ENCODE measurements around the gene TDRD9.
"Not testable (repeated sequence)": the region's sequence is repeated elsewhere in the genome, so short reads cannot be mapped to it uniquely, and the experiment has no call there.

TDRD9 gene

DNA sequence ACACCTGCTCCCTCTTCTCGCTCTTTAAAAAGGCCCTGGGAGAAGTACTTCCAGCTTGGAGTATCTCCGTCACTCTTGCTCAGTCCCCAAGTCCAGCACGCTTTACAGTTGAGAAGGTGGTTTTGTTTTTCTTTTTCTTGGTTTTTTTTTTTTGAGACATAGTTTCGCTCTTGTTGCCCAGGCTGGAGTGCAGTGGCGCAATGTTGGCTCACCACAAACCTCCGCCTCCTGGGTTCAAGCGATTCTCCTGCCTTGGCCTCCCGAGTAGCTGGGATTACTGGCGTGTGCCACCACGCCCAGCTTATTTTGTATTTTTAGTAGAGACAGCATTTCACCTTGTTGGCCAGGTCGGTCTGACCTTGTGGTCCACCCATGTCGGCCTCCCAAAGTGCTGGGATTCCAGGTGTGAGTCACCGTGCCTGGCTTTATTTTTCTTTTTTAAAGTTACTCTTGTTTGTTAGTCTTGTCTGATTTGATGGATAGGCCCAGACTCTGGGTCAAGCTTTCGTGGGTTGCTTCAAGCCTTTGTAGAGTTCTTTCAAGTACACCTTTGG is 1.9 kb downstream of the TDRD9 start:
- DNase-seq = no peak

DNA sequence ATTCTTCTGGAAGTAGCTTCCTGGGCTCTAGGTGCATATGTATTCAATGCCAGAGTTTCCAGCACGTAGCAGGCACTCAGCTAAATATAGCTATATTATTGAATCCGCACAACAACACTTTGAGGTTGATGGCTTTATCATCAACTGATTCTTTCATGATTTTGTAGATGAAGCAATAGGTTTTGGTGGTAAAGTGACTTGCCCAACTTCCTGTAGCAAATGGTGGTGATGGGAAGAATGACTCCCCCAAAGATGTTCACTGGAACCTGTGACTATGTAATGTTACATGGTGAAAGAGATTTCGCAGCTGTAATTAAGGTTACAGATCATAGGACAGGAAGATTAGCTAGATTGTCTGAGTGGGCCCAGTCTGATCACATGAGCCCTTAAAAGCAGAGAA is 3.2 kb downstream of the TDRD9 start:
- no peak for DNase-seq

- no peak for DNase-seq
Observed at GRCh38 chr14:103932791-103933490, 4.7 kb downstream of the TDRD9 start.

GRCh38 chr14:103935102-103935501 is 6.8 kb downstream of the TDRD9 start:
- no peak for DNase-seq

- DNase-seq = no peak
Observed at GRCh38 chr14:103941462-103941861, 13.2 kb downstream of the TDRD9 start.

GRCh38 chr14:103941973-103942736 is 13.9 kb downstream of the TDRD9 start, which contains the start of gene RD3L:
Gene RD3L (minus strand): TSS chr14:103942529. CDS start chr14:103941695, 834 bp downstream.
- DNase-seq = no peak

GRCh38 chr14:103943673-103944072 is 15.4 kb downstream of the TDRD9 start:
- DNase-seq = no peak

DNA sequence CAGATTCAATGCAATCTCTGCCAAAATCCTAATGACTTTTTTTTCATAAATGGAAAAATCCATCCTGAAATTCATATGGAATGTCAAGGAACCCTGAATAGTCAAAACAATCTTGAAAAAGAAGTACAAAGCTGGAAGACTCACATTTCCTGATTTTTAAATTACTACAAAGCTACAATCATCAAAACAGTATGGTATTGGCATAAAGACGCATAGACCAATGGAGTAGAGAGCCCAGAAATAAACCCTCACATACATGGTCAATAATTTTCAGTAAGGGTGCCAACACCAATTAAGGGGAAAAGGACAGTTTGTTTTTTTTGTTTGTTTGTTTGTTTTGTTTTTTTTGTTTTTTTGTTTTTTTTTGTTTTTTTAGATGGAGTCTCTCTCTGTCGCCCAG is 18.7 kb downstream of the TDRD9 start:
- no peak for DNase-seq

GRCh38 chr14:103948442-103948841 is 20.2 kb downstream of the TDRD9 start:
- DNase-seq = no peak

- no peak for DNase-seq
Observed at GRCh38 chr14:103949131-103949790, 21.0 kb downstream of the TDRD9 start.

DNA sequence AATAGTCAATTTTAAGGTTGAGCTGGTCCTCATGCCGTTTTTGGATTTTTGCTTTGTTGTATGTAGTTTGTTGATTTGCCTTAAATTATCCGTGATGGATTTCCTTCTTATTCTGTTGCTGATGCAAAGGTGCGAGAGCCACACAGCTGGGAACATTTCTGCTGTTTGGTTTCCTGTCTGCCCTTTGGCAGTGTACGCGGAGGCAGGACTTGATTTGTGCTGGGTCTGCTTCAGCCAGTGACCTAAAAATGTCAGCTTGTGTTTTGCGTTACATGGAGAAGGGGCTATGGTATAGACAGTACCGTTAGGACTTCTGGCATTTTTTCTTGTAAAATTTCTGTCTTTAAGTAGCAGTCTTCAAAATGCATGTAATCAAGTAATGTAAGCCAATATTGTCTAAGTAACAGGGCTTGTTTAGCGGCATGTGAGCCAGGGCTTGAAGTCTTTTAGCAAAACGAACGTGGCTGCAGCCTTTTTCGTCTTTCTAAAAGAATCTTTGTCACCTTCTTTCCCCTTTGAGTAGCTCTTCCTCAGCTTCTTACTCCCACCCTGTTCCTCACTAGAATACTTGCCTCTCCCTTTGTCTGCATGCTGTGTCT is 32.3 kb downstream of the TDRD9 start:
- DNase-seq = no peak

DNA sequence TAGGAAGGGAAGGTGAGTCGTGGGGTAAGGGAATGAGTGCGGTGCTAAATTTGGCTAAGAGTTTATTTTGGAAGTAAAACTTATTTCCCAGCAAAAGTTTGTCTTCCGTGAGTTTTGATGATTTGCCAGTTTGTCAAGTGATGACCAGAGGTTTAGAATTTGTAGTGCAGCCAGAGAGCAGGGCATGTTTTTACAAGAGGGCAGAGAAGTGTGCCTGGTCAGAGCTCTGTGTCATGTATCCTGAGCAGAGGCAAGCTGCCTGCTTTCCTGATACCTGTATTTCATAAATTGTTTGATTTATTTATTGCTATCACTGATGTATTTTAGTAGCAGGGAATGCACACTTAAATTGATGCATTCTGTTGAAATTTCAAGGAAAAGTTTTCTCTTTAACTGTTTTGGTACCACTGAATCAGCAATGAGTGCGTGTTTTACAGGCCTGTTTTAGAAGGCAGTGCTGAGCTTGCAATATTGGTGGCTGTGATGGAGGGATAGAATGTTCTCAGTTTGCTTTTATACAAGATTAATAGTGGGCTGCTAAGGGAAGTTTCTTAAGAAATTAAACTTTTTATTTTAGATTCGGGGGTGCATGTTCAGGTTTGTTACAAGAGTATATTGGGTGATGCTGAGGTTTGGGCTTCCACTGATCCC is 33.8 kb downstream of the TDRD9 start:
- DNase-seq = no peak

- no peak for DNase-seq
Observed at GRCh38 chr14:103966631-103967030, 38.4 kb downstream of the TDRD9 start.

- no peak for DNase-seq
Observed at GRCh38 chr14:103969961-103970360, 41.7 kb downstream of the TDRD9 start.

DNA sequence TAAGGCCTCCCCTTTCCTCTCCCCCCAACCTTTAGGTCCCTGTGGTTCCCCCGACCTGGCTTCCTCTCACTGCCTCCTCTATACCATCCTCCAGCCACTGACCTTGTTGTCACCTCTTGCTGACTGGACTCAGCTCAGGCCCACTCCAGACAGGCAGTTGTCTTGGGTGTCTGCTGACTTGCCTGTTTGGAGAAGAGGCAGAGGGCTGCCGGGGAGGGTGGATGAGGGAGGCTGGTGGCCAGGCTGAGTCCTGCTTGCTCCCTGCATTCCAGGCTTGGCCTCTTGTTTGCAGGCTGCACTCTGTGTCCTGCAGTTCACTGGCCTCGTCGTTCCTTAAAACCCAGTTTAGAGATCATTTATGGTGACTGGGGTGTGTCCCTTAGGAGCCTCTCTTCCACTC is 45.1 kb downstream of the TDRD9 start:
- DNase-seq = no peak

DNA sequence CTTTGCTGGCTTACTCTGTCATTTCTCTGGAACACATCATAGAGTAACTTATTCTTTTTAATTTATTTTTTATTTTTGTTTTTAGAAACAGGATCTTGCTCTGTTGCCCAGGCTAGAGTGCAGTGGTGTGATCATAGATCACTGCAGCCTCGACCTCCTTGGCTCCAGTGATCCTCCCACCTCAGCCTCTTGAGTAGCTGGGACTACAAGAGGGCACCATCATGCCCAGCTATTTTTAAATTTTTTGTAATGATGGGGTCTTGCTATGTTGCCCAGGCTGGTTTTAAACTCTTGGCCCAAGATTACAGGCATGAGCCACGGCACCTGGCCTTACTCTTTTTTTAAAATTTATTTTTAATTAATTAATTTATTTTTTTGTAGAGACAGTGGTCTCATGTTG is 46.3 kb downstream of the TDRD9 start:
- no peak for DNase-seq

DNA sequence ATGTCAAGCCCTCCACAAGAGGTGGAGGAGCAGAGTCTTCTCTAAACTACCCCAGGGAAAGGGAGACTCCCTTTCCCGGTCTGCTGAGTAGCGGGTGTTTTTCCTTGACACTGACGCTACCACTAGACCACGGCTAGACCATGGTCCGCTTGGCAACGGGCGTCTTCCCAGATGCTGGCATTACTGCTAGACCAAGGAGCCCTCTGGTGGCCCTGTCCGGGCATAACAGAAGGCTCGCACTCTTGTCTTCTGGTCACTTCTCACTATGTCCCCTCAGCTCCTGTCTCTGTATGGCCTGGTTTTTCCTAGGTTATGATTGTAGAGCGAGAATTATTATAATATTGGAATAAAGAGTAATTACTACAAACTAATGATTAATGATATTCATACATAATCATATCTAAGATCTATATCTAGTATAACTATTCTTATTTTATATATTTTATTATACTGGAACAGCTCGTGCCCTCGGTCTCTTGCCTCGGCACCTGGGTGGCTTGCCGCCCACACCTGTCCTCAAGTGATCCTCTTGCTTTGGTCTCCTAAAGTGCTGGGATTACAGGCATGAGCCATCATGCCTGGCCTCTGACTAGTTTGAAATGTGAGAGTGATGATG is 52.5 kb downstream of the TDRD9 start:
- DNase-seq = not testable (repeated sequence)

DNA sequence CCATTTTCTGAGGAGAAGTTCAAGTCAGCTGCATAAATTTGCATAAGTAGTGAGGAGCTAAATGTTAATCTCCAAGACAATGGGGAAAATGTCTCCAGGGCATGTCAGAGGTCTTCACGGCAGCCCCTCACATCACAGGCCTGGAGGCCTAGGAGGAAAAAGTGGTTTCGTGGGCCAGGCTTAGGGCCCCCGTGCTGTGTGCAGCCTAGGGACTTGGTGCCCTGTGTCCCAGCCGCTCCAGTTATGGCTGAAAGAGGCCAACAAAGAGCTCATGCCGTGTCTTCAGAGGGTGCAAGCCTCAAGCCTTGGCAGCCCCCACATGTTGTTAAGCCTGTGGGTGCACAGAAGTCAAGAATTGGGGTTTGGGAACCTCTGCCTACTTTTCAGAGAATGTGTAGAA is 55.9 kb downstream of the TDRD9 start:
- DNase-seq = no peak

GRCh38 chr14:103989034-103989433 is 60.8 kb downstream of the TDRD9 start:
- no peak for DNase-seq

GRCh38 chr14:103989964-103990363 is 61.7 kb downstream of the TDRD9 start:
- DNase-seq = no peak

- no peak for DNase-seq
Observed at GRCh38 chr14:103994535-103995184, 66.4 kb downstream of the TDRD9 start.

GRCh38 chr14:103995876-103996275 is 67.6 kb downstream of the TDRD9 start:
- no peak for DNase-seq

All from activated effector memory CD4-positive, alpha-beta T cell treated with anti-CD3 and anti-CD28 coated beads, Interleukin-2, amount 50 U/mL, for 16 hours (primary cell).